ENCODE results near the gene ZNF165.
"Not testable (repeated sequence)": the region's sequence is repeated elsewhere in the genome, so short reads cannot be mapped to it uniquely, and the experiment has no call there.

Gene ZNF165
- total RNA-seq = 7.4 to 25.3 (median 13.3) reads per million in 3 donors

DNA sequence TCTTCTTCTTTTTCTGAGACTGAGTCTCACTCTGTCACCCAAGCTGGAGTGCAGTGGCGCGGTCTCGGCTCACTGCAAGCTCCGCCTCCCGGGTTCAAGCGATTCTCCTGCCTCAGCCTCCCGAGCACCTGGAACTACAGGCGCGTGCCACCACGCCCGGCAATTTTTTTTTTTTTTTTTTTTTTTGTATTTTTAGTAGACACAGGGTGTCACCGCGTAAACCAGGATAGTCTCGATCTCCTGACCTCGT lies at the start of gene ZNF165:
Gene ZNF165, plus strand, starts transcription at position 188 of the 250 bp plus-strand sequence. CDS start 4,913 bp downstream, outside the sequence.
- not testable (repeated sequence) for H3K9me3 ChIP-seq (ENCODE audit: control insufficient read depth, low read length); H3K36me3 ChIP-seq (ENCODE audit: control insufficient read depth, insufficient read depth, low read length); H3K27me3 ChIP-seq (replicated peaks; ENCODE audit: control insufficient read depth, insufficient read depth, low read length, poor library complexity, severe bottlenecking); DNase-seq; H3K4me1 ChIP-seq (ENCODE audit: control insufficient read depth, insufficient read depth, low read length, poor library complexity, severe bottlenecking)
- Histone ChIP-seq H3K27ac (ENCODE audit: insufficient read depth, low read length, poor library complexity, severe bottlenecking) (peak within 1 kb of the TSS; percentile 91), H3K4me3 (ENCODE audit: insufficient read depth, low read depth, low read length, poor library complexity, severe bottlenecking) (peak within 1 kb of the TSS; percentile 80)

DNA sequence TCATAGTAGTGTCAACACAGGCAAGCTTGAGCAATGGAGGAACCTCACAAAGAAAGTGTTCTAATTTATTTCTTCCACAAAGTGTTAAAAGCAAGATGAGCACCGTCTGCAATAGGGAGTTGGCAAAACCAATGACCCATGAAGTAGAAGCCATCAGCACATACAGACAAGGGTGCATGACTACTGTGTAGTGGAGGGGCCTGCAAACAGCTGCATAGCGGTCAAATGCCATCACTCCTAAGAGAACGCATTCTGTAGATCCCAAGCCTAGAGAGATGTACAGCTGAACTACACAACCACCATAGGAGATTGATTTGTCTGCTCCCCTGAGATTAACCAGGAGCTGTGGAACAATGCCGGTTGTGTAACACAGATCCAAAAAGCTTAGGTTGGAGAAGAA lies 26.8 kb upstream of the ZNF165 start:
- Histone ChIP-seq H3K36me3 (ENCODE audit: control insufficient read depth, insufficient read depth, low read length) (no peaks in the 10 kb centered on the region), H3K27ac (ENCODE audit: insufficient read depth, low read length, poor library complexity, severe bottlenecking) (no peak overlapping the region), H3K27me3 (replicated peaks; ENCODE audit: control insufficient read depth, insufficient read depth, low read length, poor library complexity, severe bottlenecking) (peaks cover 2% of the 10 kb centered on the region), H3K4me3 (ENCODE audit: insufficient read depth, low read depth, low read length, poor library complexity, severe bottlenecking) (no peak overlapping the region), H3K9me3 (ENCODE audit: control insufficient read depth, low read length) (no peaks in the 10 kb centered on the region), H3K4me1 (ENCODE audit: control insufficient read depth, insufficient read depth, low read length, poor library complexity, severe bottlenecking) (no peaks in the 10 kb centered on the region)
- no peak for DNase-seq

DNA sequence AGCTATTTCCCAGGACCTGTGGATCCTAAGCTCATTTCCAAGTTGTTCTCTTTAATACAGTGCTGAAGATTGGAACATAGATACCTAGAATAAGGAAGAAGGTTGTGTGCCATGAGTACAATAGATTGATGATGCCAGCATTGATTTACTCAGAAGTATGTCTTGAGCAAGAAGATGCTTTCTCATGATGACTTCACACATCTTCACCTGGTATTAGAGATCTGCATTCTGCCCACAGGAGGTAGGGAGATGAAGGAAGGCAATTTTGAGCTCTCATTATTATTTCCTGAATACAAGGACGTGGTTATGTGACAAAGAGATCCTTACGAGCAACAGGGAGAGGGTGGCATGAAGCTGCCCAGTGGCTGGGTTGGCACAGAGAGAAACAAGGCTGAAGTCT lies 20.0 kb upstream of the ZNF165 start:
- H3K9me3 ChIP-seq (ENCODE audit: control insufficient read depth, low read length) = no peaks in the 10 kb centered on the region
- H3K27ac ChIP-seq (ENCODE audit: insufficient read depth, low read length, poor library complexity, severe bottlenecking) = no peak overlapping the region

DNA sequence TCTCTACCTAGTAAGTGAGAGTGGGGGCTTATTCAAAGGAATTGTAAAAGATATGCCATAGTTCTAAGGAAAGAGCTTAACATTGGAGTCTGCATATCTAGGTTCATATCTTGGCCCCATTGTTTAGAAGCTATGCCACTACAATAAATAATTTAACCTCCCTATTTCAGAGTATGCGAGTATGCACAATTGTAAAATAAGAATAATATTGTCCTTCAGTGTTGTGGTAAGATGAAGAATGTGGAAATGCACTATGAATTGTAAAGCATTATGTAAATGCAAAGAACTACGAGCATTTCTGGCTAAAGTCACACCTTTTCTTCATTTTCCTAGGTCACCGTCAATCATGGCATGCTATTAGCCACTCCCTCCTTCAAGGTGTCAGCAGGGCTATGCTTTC lies 16.1 kb upstream of the ZNF165 start:
- no peak for DNase-seq
- H3K4me1 ChIP-seq (ENCODE audit: control insufficient read depth, insufficient read depth, low read length, poor library complexity, severe bottlenecking) = no peaks in the 10 kb centered on the region
- no peaks in the 10 kb centered on the region for H3K27me3 ChIP-seq (replicated peaks; ENCODE audit: control insufficient read depth, insufficient read depth, low read length, poor library complexity, severe bottlenecking)
- H3K36me3 ChIP-seq (ENCODE audit: control insufficient read depth, insufficient read depth, low read length) = no peaks in the 10 kb centered on the region
- H3K9me3 ChIP-seq (ENCODE audit: control insufficient read depth, low read length) = no peaks in the 10 kb centered on the region
- no peak overlapping the region for H3K27ac ChIP-seq (ENCODE audit: insufficient read depth, low read length, poor library complexity, severe bottlenecking)
- no peak overlapping the region for H3K4me3 ChIP-seq (ENCODE audit: insufficient read depth, low read depth, low read length, poor library complexity, severe bottlenecking)

More for the DNA sequence above, 20.0 kb upstream of the ZNF165 start:
- H3K4me3 ChIP-seq (ENCODE audit: insufficient read depth, low read depth, low read length, poor library complexity, severe bottlenecking) = no peak overlapping the region
- no peaks in the 10 kb centered on the region for H3K27me3 ChIP-seq (replicated peaks; ENCODE audit: control insufficient read depth, insufficient read depth, low read length, poor library complexity, severe bottlenecking)
- no peaks in the 10 kb centered on the region for H3K36me3 ChIP-seq (ENCODE audit: control insufficient read depth, insufficient read depth, low read length)
- no peak for DNase-seq
- no peaks in the 10 kb centered on the region for H3K4me1 ChIP-seq (ENCODE audit: control insufficient read depth, insufficient read depth, low read length, poor library complexity, severe bottlenecking)

DNA sequence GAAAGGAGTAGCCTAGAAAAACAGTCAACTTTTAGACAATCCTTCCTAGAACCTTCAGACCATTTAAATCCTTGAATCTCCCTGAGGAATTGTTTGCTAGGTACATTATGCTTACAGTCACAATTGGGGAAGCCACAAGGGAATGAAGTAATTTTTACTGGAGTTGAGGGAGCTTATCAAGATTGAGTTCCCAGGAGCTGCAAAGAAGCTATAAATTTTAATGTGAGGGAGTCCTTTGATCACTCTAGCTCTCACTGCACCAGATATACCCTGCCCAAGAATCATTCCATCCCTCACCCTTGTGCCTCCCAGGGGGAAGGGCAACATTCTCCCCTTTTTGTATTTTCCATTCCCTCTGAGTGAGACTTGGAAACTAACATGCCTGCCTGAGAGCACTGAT lies 12.3 kb upstream of the ZNF165 start:
- DNase-seq = no peak
- Histone ChIP-seq H3K27ac (ENCODE audit: insufficient read depth, low read length, poor library complexity, severe bottlenecking) (no peak overlapping the region), H3K4me1 (ENCODE audit: control insufficient read depth, insufficient read depth, low read length, poor library complexity, severe bottlenecking) (no peaks in the 10 kb centered on the region), H3K27me3 (replicated peaks; ENCODE audit: control insufficient read depth, insufficient read depth, low read length, poor library complexity, severe bottlenecking) (peaks cover 3% of the 10 kb centered on the region), H3K4me3 (ENCODE audit: insufficient read depth, low read depth, low read length, poor library complexity, severe bottlenecking) (no peak overlapping the region), H3K36me3 (ENCODE audit: control insufficient read depth, insufficient read depth, low read length) (no peaks in the 10 kb centered on the region), H3K9me3 (ENCODE audit: control insufficient read depth, low read length) (no peaks in the 10 kb centered on the region)

DNA sequence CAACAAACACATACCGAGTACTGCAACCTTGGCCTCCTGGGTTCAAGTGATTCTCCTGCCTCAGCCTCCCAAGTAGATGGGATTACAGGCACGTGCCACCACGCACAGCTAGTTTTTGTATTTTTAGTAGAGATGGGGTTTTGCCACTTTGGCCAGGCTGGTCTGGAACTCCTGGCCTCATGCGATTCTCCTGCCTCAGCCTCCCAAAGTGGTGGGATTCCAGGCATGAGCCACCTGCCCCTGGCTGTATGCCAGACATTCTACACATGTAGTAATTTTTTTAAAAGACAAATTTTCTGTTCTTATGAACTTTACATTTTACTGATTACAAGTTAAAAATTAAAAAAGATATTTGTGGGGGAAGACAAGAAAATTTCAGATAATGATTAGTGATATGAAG lies 9.4 kb upstream of the ZNF165 start:
- not testable (repeated sequence) for H3K4me3 ChIP-seq (ENCODE audit: insufficient read depth, low read depth, low read length, poor library complexity, severe bottlenecking); H3K27ac ChIP-seq (ENCODE audit: insufficient read depth, low read length, poor library complexity, severe bottlenecking); H3K9me3 ChIP-seq (ENCODE audit: control insufficient read depth, low read length); DNase-seq; H3K36me3 ChIP-seq (ENCODE audit: control insufficient read depth, insufficient read depth, low read length); H3K4me1 ChIP-seq (ENCODE audit: control insufficient read depth, insufficient read depth, low read length, poor library complexity, severe bottlenecking); H3K27me3 ChIP-seq (replicated peaks; ENCODE audit: control insufficient read depth, insufficient read depth, low read length, poor library complexity, severe bottlenecking)

DNA sequence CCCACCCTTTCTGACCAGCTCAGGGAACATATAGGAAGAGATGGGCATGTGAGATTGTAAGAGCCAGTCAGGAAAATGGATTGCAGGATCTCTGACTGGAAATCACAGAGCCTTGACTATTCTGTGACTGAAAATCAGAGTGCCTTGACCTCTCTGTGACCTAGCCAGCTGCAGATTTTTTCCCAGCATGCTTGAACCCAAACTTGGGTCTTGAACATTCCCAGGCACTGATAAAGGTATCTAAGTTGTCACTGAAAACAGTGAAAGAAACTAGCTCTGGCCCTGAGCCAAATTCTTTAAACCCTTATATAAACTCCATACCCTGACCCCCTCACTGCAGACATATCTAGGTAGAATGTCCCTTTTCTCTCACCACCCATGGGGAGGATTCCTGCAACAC lies 2.3 kb upstream of the ZNF165 start:
- no peak overlapping the region for H3K27ac ChIP-seq (ENCODE audit: insufficient read depth, low read length, poor library complexity, severe bottlenecking)
- H3K4me3 ChIP-seq (ENCODE audit: insufficient read depth, low read depth, low read length, poor library complexity, severe bottlenecking) = no peak overlapping the region
- DNase-seq = no peak
- H3K27me3 ChIP-seq (replicated peaks; ENCODE audit: control insufficient read depth, insufficient read depth, low read length, poor library complexity, severe bottlenecking) = no peaks in the 10 kb centered on the region
- peaks cover 6% of the 10 kb centered on the region for H3K4me1 ChIP-seq (ENCODE audit: control insufficient read depth, insufficient read depth, low read length, poor library complexity, severe bottlenecking)
- no peaks in the 10 kb centered on the region for H3K9me3 ChIP-seq (ENCODE audit: control insufficient read depth, low read length)
- H3K36me3 ChIP-seq (ENCODE audit: control insufficient read depth, insufficient read depth, low read length) = no peaks in the 10 kb centered on the region

DNA sequence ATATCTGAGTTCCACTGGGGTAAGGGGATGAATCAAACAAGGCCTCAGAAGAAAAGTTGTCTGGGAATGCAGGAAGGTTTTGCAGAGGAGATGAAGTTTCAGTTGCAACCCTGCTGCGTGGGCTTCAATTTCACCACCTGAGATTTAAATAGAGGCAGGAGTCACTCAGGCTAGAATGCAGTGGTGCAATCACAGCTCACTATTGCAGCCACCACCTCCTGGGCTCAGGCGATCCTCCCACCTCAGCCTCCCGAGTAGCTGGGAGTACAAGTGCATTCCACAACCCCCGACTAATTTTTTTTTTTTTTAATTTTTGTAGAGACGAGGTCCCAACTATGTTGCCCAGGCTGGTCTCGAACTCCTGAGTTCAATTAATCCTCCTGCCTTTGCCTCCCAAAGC lies 1.5 kb upstream of the ZNF165 start:
- H3K27me3 ChIP-seq (replicated peaks; ENCODE audit: control insufficient read depth, insufficient read depth, low read length, poor library complexity, severe bottlenecking) = no peaks in the 10 kb centered on the region
- H3K27ac ChIP-seq (ENCODE audit: insufficient read depth, low read length, poor library complexity, severe bottlenecking) = no peak overlapping the region
- H3K4me3 ChIP-seq (ENCODE audit: insufficient read depth, low read depth, low read length, poor library complexity, severe bottlenecking) = no peak overlapping the region
- no peaks in the 10 kb centered on the region for H3K9me3 ChIP-seq (ENCODE audit: control insufficient read depth, low read length)
- peaks cover 6% of the 10 kb centered on the region for H3K4me1 ChIP-seq (ENCODE audit: control insufficient read depth, insufficient read depth, low read length, poor library complexity, severe bottlenecking)
- no peaks in the 10 kb centered on the region for H3K36me3 ChIP-seq (ENCODE audit: control insufficient read depth, insufficient read depth, low read length)
- no peak for DNase-seq

DNA sequence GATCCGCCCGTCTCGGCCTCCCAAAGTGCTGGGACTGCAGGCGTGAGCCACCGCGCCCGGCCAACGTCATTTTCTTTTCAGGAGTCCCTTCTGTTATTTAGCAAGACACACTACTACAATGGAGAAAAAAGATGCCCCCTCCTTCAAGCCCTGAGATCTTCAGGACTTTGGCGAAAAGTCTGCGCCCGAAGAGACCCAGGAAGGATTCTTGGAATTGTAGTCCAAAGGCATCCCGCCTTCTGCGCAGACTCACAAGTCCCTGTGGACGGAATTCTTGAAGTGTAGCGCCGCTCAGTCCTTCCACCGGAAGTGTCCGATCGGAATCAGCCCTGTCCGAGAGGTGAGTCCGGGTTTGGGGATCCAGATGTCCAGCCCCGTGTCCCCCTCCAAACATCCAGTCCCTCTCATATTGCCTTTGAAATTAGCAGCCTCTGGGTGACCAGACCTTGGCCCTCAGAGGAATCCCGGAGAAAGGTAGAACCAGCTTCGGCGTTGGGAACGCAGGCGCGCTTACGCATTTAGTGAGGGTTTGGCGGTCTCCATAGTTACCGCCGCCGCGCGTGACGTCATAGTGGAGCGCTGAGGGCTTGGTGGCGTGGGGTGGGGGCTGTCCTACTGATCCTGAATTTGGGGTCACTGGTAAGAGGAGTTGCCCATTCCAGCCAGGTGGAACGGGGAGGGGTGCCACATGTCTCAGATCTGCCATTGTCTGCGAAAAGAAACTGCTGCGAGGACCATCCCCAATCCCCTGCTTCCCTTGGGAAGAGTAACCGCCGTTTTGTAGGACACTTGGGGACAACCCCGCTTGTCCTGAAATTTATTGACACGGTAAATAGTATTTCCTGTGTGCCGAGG lies 490 bp downstream of the ZNF165 start:
- peak overlapping the region; percentile 80 for H3K4me3 ChIP-seq (ENCODE audit: insufficient read depth, low read depth, low read length, poor library complexity, severe bottlenecking)
- no peaks in the 10 kb centered on the region for H3K36me3 ChIP-seq (ENCODE audit: control insufficient read depth, insufficient read depth, low read length)
- peak; percentile 83 to 87 (median 85) for DNase-seq
- H3K9me3 ChIP-seq (ENCODE audit: control insufficient read depth, low read length) = no peaks in the 10 kb centered on the region
- H3K4me1 ChIP-seq (ENCODE audit: control insufficient read depth, insufficient read depth, low read length, poor library complexity, severe bottlenecking) = peaks cover 6% of the 10 kb centered on the region
- peak overlapping the region; percentile 91 for H3K27ac ChIP-seq (ENCODE audit: insufficient read depth, low read length, poor library complexity, severe bottlenecking)
- no peaks in the 10 kb centered on the region for H3K27me3 ChIP-seq (replicated peaks; ENCODE audit: control insufficient read depth, insufficient read depth, low read length, poor library complexity, severe bottlenecking)

DNA sequence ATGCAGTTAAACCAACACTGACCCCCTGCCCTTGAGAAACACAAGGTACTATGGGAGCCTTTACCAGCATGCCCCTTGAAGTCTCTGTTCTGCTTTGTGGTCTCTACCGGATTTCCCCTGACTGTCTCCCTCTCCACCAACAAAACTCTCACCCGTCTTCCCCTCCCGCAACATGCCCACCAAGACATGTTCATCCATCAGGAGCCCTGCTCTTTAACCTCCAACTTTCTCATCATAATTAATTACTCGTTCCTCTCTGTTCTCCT lies 1.1 kb downstream of the ZNF165 start:
- H3K4me3 ChIP-seq (ENCODE audit: insufficient read depth, low read depth, low read length, poor library complexity, severe bottlenecking) = peak overlapping the region; percentile 80
- no peaks in the 10 kb centered on the region for H3K36me3 ChIP-seq (ENCODE audit: control insufficient read depth, insufficient read depth, low read length)
- peaks cover 6% of the 10 kb centered on the region for H3K4me1 ChIP-seq (ENCODE audit: control insufficient read depth, insufficient read depth, low read length, poor library complexity, severe bottlenecking)
- peak overlapping the region; percentile 91 for H3K27ac ChIP-seq (ENCODE audit: insufficient read depth, low read length, poor library complexity, severe bottlenecking)
- H3K9me3 ChIP-seq (ENCODE audit: control insufficient read depth, low read length) = no peaks in the 10 kb centered on the region
- peak; percentile 23 to 46 (median 36) for DNase-seq
- H3K27me3 ChIP-seq (replicated peaks; ENCODE audit: control insufficient read depth, insufficient read depth, low read length, poor library complexity, severe bottlenecking) = no peaks in the 10 kb centered on the region
